GM12875 (cell line): ENCODE data around the gene DBR1.
A peak's percentile ranks its signal among the peaks of the same experiment; 100 is the strongest.

ENCODE experiments used
- H3K4me3 ChIP-seq: one replicate; pipeline ENCODE4 v1.5.1; 2011; ENCODE audit warnings: low read depth, low read length, control low read depth
- TF ChIP-seq, protein P1 (sequence below): IDR thresholded peaks from 2 replicates; pipeline ENCODE4 v1.5.1; 2011; ENCODE audit warnings: low read depth, mild to moderate bottlenecking, control low read depth, inconsistent platforms, low read length, moderate library complexity, borderline replicate concordance; ENCODE audit not compliant: insufficient read depth

DBR1 gene

GRCh38 chr3:138199851-138200250, 25.1 kb upstream of the DBR1 start:
- H3K4me3 ChIP-seq, result no peak overlapping the region
- TF ChIP-seq, protein P1, sequence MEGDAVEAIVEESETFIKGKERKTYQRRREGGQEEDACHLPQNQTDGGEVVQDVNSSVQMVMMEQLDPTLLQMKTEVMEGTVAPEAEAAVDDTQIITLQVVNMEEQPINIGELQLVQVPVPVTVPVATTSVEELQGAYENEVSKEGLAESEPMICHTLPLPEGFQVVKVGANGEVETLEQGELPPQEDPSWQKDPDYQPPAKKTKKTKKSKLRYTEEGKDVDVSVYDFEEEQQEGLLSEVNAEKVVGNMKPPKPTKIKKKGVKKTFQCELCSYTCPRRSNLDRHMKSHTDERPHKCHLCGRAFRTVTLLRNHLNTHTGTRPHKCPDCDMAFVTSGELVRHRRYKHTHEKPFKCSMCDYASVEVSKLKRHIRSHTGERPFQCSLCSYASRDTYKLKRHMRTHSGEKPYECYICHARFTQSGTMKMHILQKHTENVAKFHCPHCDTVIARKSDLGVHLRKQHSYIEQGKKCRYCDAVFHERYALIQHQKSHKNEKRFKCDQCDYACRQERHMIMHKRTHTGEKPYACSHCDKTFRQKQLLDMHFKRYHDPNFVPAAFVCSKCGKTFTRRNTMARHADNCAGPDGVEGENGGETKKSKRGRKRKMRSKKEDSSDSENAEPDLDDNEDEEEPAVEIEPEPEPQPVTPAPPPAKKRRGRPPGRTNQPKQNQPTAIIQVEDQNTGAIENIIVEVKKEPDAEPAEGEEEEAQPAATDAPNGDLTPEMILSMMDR, result no peak

DNA sequence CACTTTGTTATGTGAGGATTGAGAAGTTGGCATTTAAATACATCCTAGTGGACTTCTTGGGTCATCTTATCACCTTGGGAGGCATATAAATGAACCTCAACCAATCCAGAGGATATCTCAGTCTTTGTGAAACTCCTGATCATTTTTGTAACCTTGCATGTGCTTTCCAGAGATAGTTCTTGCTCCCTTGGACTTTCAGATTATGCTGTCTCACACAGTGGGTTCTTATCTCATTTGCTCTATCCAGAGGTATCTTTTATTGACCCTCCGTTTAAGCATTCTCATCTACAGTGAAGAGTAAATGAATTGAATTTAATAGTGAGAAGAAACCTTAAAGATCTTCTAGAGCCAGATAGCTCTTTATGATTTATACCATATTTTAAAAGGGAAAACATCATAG, 22.8 kb upstream of the DBR1 start:
- no peak overlapping the region for H3K4me3 ChIP-seq
- TF ChIP-seq, protein P1, result no peak

- TF ChIP-seq, protein P1, result no peak
- H3K4me3 ChIP-seq, result no peak overlapping the region
These were observed 22.3 kb upstream of the DBR1 start for GRCh38 chr3:138197058-138197457.

DNA sequence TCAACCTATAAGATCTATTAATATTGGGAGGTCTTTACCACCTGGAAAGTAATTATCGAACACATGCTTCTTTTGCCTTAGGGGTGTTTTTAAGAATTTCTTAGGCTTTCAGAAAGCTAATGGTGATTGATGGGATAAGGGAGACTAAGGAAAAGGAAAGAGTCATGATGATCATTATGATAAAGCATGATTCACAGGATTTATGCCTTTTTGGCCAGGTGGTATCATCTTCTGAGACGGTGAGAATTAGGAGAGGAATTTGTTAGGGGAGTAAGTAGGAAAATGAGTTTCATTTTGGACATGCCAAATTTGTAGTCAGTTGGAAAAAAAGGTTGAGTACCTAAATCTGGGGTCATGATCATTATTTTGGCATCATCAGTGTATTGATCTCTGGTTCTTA, 21.3 kb upstream of the DBR1 start:
- TF ChIP-seq, protein P1, result no peak
- H3K4me3 ChIP-seq, result no peak overlapping the region

DNA sequence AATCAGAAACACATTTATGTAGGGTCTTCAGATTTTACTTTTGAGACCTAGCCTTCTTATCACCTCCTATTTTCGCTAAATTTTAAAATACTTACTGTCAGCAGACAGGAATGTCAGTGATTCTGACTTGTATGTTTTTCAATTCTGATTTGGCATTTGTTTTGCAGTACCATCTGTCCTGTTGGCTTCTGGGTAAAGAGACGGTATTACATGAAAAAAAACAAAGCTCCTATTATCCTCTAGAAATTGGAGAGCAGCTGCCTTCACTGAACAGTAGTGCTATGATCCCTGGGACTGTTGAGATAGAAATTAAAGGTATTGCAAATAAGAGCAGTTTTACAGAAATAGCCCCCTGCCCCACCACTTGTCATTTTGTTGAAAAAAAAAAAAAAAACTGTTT, 20.8 kb upstream of the DBR1 start:
- H3K4me3 ChIP-seq, result no peak overlapping the region
- TF ChIP-seq, protein P1, result no peak

- TF ChIP-seq, protein P1, result no peak
- peak overlapping the region; percentile 94 for H3K4me3 ChIP-seq
These were observed 13.5 kb upstream of the DBR1 start for GRCh38 chr3:138188013-138188730.

- TF ChIP-seq, protein P1, result no peak
- peak within 1 kb of the TSS; percentile 94 for H3K4me3 ChIP-seq
These were observed 12.7 kb upstream of the DBR1 start, which contains the start of gene ARMC8 for GRCh38 chr3:138187296-138188012. Gene ARMC8 (plus strand): TSS chr3:138187301. CDS start chr3:138187555, 254 bp downstream.
